Activated CD4-positive, CD25-positive, alpha-beta regulatory T cell (primary cell): ENCODE measurements around the gene KLHDC8A.
"Not testable (repeated sequence)": the region's sequence is repeated elsewhere in the genome, so short reads cannot be mapped to it uniquely, and the experiment has no call there.

Experiments
- DNase-seq, 4 experiments: peaks; one replicate each; lab custom pipeline; 2025; lab: John Stamatoyannopoulos, UW

The KLHDC8A gene

GRCh38 chr1:205318231-205318991 is 38.3 kb downstream of the KLHDC8A start:
- DNase-seq: no peak

DNA sequence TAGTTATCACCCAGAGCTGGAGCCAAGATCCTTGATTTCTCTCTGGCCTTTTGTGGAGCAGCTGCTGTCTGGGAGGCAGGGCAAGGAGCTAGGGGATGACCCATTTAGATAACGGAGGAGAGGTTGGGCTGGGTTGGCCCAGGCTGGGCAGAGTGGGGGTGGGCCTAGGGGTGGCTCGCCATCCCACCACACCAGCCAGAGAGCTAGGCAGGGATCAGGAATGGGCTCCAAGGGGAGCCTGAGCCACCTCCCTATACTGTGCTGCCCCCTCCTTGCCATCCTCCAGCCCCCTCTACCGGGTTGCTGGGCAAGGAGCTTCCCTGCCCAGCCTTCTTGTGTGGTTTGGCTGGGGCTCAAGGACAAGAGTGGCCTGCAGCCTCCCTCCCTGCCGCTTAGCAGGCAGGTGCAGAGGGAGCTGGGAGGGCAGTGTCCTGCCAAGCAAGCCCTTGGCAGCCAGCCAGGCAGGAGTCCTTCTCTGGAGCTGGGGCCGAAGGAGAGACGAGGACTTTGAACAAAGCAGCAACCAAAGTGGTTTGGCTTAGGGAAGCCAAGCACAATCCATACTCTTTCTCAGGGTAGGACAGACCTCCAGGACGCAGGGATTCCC is 39.3 kb downstream of the KLHDC8A start:
- no peak for DNase-seq

DNA sequence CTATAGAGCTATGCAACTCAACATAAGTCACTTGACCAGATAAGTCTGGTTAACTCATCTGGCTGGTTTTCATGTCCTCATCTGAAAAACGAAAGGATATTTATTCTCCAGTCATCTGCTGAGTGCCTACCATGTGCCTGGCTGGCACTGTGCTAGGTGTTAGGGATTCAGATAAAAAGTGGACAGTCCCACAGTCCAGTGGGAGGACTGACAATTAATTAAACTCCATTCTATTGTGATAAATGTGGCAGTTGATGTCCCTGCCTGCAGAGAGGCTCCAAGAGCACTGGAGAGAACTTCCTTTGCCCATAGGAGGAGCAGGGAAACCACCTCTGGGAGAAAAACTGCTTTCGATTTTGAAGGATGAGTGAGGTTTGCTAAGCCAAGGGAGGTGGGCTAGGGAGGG is 40.6 kb downstream of the KLHDC8A start:
- no peak for DNase-seq

DNA sequence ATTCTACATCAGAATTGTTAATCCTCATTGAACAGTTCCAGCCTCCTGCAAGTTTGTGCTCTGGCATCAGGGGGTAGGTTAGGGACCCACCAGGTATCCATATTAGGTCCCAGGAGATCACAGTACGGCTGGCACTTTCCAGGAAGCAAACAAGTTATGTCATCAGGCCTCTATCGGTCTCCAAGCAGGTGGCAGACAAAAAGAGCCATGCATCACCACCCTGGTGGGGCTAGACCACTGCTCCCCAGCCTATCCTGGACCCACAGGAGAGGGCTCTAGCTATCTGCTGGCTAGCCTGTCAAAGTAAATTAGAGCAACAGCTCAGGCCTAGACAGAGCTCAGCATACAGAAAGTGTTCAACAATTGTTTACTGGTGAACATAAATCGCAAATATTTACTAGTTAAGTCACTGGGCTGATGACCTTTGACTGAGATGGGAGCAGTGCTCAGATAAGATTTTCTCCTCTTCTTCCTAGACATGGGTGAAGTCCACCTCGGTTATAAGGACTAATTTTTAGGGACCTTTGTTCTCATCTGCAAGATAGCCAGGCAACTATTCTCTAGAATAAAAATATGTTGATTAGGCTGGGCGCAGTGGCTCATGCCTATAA is 41.6 kb downstream of the KLHDC8A start:
- no peak for DNase-seq

DNA sequence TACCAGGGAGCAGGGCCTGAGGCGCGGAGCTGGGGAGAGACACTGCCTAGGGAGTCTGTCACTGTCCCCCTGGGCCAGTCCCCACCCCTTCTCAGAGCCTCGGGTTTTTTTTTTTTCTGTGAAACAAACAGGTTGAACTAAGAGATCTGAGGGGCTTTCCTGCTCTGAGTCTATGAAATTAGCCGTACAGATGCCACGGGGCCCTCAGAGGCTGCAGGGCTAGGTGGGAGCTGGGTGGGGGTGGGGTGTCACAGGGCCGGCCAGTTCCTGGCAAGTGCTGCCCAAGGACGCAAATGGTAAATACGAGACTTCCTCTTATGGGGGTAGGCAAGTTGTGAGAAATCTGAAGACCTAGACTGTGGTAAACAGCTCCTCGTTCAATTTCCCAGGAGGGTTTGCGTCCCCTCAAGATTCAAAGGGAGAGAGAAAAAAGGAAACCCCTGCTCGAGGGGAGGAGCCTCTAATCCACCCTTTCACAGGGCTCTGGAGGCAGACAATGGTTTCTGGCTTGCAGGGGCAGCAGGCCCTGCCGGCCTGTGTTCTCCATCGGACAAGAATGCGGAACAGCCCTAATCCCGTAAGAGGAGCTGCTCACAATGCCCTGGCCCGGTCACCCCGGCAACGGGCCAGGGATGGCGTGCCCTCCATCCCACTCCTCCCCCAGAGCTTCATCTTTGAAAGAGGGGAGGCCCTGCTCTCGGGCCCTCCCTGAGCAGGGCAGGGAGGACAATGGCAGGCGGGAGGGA is 43.0 kb downstream of the KLHDC8A start:
- DNase-seq: peak in 2 of 4 experiments; percentile 7 to 20

- DNase-seq: no peak
These were observed 43.7 kb downstream of the KLHDC8A start for GRCh38 chr1:205312866-205313562.

- DNase-seq: no peak
These were observed 45.6 kb downstream of the KLHDC8A start for GRCh38 chr1:205310976-205311704.

DNA sequence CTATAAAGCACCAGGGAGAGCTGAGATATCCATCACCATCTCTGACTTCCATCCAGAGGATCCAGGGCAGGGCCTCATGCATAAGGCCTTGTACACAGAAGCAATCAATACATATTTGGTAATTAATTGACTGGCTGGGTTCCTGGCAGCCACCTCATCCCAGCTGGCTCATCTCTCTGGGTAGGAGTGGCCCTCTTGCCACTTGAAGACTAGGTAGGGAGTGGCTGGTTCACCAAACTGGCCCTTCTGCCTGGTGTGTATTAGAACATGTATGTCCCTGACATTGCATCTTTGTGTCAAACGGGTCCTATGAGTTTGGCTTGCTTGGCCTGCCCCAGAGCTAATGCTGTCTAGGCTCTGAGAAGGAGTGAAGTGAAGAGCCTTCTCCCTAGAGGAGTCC is 47.0 kb downstream of the KLHDC8A start:
- no peak for DNase-seq

DNA sequence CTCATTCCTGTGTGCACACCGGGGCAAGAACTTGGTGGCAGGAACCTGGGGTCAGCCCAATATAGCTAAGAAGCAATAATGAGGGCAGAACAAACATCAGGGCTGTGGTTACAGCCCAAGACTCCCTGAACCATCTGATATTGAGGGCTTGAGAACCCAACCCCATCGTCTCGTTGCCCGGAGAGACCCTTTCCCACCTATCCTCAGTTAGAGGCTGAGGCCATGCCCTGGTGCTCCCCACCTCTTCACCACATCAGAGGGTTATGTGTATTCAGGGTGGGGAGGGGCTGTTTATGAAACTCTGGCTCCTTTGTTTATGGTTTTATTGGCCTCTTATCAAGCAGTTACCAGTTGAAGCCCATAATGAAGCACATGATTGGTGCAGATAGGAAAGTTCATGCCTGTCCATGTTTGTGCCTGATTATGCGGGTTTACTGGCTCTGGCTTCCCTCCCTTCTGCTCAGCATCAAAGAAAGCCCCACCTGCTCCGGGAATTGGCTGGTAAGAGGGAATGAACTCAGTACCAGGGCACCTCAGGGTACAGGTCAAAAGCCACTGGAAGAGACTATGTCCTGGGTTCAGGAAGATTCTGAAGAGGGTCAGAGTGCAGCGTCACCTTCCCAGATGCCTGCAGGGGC is 49.7 kb downstream of the KLHDC8A start:
- DNase-seq: no peak

DNA sequence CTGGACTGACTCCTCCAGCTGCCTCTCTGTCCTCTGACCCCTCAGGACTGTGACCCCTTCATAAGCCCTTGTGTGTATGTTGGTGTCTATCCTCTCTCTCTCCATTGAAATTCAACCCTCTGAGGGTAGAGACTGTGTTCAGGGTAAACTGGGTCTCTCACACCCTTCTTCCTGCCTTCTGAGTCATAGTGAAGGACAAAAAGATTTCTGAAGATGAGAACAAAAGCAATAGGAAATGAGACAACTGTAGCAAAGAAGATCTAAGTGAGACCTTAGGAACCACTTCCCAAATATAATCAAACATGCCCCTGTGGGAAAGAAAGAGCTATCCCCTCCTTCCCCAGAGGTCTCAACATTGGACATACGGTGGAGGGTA is 52.0 kb downstream of the KLHDC8A start:
- no peak for DNase-seq

DNA sequence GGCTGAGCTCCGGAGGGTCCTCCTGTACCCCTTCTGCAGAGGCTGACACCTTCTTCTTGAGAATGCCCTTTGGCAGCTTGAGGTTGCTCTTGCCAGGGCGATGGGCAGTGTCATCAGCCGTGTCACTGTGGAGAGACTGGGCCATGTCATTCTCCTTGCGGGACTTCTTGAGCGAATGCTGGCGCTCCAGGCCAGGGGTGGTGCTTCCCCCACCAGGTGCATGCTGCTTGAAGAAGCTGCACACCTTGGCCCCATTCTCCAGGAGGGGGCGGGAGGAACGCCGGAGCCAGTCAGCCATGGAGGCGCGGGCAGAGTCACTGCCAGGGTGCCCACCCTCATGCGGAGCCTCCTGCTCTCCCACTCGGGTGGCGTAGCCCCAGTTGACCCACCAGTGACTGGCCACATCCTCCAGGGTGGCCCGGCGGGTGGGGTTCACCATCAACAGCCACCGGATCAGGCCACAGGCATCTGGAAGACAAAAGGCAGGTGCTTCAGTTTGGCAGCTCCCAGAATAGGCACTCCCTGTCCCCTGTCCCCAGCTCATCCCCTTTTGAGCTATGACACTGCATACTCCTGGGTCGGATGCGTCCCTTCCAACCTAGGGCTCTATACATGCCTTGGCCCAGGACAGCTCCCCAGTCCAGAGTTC is 52.6 kb downstream of the KLHDC8A start:
- no peak for DNase-seq

- DNase-seq: no peak
These were observed 53.4 kb downstream of the KLHDC8A start for GRCh38 chr1:205303247-205303888.

GRCh38 chr1:205301842-205302588 is 54.7 kb downstream of the KLHDC8A start:
- DNase-seq: no peak

GRCh38 chr1:205301205-205301821 is 55.4 kb downstream of the KLHDC8A start:
- DNase-seq: no peak

- DNase-seq: no peak
These were observed 56.6 kb downstream of the KLHDC8A start for GRCh38 chr1:205300149-205300548.

DNA sequence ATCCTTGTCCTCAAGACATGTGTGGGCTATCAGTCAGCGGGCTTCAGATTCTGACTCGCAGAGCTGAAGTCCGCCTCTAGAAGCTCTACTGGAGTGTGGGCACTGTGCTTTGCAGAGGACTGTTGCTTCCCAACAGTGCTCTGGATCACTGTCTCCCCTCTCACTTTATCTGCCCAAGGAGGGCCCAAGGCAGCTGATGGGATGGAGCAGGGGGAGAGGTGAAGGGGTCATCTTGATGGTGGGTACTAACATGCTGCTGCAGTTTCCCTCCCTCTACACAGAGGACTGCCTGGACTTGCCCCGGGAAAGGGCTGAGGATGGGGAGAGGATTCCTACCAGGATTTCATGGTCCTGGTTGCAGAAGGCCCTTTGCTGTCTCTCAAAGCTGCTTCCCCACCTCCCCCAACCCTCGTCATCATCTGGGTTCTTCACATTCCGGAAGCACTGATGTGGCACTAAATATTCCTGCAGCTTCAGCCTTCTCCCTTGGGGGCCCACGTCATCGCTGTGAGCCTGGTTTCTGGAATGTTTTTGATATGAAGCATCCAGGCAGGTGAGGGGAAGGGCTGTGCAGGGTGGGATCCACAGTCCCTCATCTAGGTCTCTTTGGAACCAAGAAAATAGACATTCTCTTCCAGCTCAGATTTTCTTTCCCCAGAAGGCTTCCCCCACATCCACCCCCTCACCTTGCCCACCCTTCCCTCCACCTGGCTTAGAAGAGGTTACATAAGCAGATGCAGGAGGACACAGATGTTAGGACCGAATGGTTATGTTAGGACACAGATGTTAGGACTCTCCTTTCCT is 58.3 kb downstream of the KLHDC8A start:
- no peak for DNase-seq

DNA sequence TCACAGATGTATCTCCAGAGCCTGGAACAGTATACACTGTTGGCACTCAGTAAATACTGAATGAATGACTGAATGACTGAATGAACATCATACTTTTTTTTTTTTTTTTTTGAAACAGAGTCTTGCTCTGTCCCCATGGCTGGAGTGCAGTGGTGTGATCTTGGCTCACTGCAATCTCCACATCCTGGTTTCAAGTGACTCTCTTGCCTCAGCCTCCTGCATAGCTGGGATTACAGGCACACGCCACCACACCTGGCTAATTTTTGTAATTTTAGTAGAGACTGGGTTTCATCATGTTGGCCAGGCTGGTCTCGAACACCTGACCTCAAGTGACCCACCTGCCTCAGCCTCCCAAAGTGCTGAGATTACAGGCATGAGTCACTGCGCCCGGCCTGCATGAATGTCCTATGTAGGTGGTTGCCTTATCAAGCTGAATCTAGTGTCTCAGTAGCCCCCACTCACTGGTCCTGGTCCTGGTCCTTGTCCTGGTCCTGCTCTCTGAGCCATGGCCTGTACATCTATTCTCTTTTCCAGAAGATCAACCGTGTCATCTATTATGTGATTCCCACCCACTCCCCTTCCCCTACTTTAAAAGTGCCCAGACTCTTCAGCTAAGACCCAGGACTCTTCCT is 59.1 kb downstream of the KLHDC8A start:
- not testable (repeated sequence) for DNase-seq
